ENCODE data around the gene PLCL2.
A peak's percentile ranks its signal among the peaks of the same experiment; 100 is the strongest.

PLCL2 gene

DNA sequence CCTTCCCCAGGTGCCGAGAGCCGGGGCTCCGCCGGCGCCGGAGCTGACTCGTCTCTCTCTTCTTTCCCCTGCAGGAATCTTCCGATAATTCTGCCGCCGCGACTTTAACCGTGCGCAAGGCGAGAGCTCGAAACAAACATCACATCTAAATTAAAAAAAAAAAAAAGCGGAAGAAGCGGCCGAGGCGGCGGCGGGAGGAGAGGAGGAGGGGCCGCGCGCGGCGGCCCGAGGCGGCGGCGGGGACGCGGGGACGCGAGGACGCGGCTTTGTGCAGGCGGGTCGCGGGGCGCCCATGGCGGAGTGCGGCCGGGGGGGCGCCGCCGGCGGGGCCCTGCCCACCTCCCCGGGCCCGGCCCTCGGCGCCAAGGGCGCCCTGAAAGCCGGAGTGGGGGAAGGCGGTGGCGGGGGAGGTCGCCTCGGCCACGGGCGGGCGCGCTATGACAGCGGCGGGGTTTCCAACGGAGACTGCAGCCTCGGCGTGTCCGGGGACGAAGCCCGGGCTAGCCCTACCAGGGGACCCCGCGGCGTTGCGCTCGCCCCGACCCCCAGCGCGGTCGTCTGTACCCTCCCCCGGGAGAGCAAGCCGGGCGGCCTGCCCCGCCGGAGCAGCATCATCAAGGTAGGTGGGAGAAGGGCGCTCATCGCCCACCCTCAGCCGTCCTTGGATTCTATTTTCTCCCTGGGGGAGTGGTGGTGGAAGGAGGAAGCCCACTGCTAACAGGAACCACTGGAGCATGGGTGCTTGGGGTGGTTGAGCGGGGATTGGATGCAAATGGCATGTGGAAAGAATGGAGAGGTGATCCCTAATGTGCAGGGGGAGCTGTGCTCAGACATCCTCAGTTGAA, at the start of gene PLCL2:
PLCL2 (plus strand) TSS at position 208 of the 845 bp plus-strand sequence; CDS start at position 293, 85 bp downstream.
- DNase-seq (ENCODE audit: low read depth): no peak

DNA sequence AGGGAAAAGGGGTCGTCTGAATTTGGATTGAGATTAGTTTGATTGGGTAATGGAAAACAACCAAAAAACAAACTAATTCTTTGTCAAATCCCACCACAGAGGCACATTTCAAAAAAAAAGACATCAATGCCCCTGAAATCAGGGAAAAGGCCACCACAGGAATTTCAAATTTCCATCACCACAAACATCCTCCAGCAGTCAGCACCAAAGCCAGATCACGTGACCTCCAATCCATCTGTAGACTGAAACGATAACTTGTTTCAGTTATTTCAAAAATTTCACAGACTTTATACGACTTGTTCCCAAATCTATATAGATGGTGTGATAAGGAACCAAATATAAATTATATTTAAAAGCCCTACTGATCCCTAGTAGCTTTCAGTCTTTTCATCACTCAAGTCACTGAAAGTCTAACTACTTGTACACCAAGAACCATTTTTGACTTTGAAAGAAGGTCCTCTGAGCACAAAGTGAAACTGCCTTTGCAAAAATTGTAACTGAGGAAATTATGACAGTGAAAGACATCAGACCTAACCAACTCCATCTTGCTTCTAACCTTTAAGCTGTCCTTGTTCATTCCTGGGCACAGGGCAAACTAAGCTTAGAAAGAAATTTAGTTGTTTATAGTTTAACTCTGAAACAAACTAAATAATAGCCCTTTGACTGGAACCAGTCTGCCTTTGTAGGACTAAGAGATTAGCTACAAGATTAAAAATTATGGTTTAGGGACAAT, 48.1 kb upstream of the PLCL2 start:
- no peak for DNase-seq (ENCODE audit: low read depth)

DNA sequence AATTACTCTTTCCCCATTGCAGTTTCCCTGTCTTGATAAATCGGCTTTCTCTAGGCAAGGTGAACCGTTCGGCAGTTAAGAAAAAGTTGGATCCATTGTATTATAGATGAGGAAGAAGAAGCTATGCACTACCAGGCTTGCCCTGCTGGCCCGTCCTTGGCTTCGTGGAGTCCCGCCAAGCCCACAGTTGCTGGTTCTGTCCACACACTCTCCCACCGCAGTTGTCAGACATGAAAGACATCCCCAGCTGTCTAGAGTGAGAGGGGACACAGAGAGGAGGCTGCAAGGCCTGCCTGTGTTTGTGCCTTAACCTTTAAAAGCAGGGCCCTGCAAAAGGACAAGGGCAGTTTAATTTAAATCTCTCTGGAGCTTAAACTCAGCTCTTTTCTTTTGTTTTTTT, 47.2 kb upstream of the PLCL2 start:
- DNase-seq (ENCODE audit: low read depth): no peak

DNA sequence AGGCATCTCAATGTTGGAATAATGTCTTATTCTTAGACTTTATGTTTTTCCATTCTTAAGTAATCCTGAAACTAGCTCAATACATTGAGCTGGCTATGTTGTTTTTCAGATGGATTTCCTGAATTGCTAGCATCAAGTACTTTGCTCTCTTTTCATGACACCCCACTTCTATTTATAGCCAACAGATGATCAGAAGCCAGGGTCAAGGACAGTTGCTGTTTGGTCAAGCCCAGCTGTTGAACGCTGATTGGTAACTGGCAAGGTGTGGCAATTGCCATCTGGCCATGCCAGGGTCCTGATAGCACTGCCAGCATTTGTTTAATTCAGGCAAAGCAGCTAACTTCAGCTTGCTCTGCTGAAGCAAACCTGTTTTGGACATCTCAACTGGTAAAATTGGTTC, 46.2 kb upstream of the PLCL2 start:
- no peak for DNase-seq (ENCODE audit: low read depth)

GRCh38 chr3:16839271-16840100, 45.3 kb upstream of the PLCL2 start:
- DNase-seq (ENCODE audit: low read depth): no peak

DNA sequence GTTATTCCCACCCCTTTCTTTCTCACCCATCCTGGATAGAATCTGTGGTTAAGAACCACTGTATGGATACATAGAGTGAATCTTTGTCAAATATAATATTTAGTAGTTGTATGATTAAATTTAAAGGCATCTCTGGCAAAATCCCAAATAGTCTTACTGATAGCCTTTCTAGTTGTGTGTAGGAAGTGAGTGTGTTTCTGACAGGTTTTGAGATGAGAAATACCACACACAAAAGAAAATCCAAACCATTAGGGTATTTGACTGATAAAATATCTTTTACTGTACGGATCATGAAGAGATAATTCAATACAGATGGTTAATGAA, 44.7 kb upstream of the PLCL2 start:
- no peak for DNase-seq (ENCODE audit: low read depth)

DNA sequence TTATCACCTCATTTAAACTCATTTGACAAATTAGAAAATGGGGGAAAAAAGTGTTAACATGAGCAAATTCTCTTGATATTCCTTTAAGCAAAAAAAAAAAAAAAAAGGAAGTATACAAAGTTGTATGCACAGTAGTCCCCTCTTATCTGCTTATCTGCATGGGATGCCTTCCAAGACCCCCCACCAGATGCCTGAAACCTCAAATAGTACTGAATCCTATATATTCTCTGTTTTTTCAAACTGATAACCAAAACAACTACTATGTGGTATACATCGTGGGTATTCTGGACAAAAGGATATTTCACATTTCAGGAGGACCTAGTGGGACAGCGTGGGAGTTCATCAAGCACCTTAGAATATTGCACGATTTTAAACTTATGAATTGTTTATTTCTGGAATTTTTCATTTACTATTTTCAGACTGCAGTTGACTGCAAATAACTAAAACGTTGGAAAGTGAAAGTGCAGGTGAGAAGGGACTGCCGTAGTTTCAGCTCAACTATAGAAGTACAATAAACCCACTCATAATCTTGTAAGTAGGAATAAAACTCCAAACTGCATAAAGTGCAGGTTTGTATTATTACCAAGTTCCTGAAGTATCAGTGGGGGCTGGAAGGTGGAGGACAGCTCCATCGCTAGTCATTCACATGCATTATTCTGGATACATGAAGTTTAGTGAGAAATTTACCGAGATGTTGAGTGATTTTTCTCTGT, 43.6 kb upstream of the PLCL2 start:
- no peak for DNase-seq (ENCODE audit: low read depth)

GRCh38 chr3:16841904-16842271, 42.9 kb upstream of the PLCL2 start:
- no peak for DNase-seq (ENCODE audit: low read depth)

- DNase-seq (ENCODE audit: low read depth): no peak
These were observed 42.2 kb upstream of the PLCL2 start for GRCh38 chr3:16842272-16843270.

GRCh38 chr3:16844222-16844621, 40.5 kb upstream of the PLCL2 start:
- no peak for DNase-seq (ENCODE audit: low read depth)

DNA sequence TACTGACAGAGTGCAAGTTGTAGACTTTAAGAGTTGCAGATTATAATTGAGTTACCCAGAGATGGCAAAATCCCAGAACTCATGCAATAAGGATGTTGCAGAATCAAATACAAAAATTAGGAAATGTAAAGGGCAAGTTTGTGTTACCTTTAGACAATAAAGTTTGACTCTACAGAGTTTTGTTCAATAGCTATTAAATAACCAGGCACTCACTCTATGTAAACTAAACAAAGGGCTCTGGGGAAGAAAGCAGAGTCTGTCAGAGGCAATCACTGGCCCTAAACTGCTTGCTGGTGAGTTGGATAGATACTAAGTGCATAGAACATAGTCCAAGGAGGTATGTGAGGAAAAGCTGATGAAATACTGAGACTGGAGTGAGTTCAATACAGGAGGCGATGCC, 40.0 kb upstream of the PLCL2 start:
- no peak for DNase-seq (ENCODE audit: low read depth)

DNA sequence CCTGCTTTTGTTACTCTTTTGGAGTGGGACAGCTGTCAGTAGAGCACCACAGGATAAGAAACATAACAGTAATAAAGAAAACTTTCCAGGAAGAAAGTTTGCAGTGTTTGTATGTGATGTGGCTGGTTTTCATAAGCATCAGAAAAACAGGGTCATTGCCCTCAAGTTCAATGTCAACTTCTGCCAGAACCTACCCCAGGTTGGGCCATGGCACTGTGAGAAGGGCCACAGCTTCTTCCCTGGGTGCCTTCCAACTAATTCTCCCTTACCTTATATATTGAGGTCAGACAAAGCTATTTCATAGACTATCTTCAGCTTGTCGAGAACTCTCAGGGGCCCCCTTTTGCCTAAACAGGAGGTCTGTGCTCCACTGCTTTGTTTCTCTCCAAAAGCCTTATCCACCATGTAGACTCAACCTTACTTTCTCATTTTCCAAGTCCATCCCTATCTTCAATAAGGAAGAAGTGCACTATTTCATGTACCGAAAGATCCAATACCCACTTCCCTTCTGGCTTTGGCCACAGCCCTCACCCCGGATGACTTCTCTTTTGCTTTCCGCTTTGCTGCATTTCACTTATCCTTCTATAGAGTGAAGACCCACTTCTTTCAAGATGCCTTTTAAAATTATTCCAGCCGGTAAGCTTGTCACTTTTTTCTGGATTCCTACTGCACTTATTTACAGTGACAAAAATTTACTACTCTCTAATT, 38.2 kb upstream of the PLCL2 start:
- DNase-seq (ENCODE audit: low read depth): no peak

DNA sequence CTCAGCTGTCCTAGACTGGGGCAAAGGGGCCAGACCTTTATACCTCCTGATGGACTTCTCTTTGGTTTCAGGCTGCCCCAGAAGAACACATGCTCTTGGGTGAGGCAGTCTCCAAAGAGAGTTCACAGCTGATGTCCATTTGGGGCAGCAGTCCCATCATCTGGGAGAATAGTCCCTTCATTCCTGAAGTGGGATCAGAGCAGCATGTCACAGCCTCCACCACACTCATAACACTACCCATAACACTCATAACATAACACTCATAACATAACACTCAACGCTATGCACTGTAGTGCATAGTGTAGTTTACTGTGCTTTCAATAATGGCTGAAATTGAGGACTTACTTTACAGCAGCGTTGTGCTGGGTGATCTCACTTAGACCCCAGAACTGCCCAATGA, 36.7 kb upstream of the PLCL2 start:
- DNase-seq (ENCODE audit: low read depth): no peak

GRCh38 chr3:16849229-16849628, 35.5 kb upstream of the PLCL2 start:
- no peak for DNase-seq (ENCODE audit: low read depth)

DNA sequence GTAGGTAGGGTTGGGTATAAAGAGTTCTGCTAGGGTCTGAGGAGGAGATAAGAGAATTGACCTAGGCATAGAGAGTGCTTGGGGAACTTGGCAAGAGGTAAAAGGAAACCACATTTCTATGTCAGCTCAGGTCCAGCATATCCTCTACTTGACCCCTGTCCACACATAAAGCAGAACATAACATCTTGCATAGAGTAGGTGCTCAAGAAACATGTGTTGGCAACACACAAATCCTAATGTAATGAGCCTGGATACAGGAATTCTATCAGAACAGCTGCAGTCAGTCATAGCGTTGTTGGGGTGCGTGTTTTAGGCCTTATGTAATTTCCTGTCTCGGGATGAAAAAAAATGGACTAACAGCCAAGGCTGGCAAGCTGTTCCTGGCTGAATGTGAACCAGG, 35.0 kb upstream of the PLCL2 start:
- peak; percentile 6 for DNase-seq (ENCODE audit: low read depth)

- DNase-seq (ENCODE audit: low read depth): no peak
These were observed 29.3 kb upstream of the PLCL2 start for GRCh38 chr3:16855497-16855896.

GRCh38 chr3:16860234-16860633, 24.5 kb upstream of the PLCL2 start:
- DNase-seq (ENCODE audit: low read depth): no peak

DNA sequence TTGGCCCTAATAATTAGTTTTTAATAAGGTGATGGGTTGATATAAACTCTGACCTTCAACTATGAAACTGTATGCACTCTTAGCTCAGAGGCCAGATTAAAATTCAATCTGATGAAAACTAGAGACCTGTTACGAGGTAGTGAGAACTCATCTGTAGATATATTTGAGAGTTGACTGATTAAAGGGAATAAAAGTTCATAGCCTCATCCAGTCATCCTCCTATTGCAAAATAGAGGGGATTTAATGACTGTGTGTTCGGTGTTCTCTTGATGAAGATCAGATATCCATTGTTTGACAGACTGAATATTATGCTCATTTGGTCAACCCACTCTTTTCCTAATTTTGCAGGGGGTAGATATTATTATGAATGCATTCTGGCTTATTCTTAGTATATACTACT, 23.3 kb upstream of the PLCL2 start:
- no peak for DNase-seq (ENCODE audit: low read depth)

DNA sequence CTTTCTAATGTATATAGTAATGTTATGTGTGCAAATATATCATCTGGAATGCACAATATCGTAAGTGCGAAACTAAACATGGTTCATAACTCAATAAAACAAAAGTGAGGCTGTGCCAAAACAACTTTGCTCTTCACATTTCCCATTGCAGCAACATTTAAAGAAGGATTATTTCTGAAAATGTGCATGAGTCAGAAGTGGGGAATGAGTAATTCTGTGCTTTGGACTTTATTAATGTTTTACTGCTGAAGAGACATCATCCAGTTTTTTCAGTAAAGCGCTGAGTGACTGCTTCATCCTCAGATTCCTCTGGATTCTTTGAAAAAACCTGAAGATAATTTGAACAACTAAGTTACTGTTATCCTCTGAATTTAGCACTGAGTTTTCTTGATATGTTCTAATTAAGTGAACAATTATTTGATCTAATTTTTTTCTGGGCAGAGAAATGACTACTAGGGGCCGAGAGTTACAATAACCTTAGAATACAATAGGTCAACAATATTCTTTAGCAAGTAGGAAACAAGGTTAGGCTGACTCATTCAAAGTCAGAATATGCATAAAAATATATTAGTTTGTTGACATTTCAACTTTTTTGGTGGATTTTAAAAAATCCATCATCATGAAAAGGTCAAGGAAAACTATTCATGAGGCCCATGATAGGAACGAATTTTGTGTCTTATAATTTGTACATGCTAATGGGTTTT, 20.0 kb upstream of the PLCL2 start:
- peak; percentile 42 for DNase-seq (ENCODE audit: low read depth)

DNA sequence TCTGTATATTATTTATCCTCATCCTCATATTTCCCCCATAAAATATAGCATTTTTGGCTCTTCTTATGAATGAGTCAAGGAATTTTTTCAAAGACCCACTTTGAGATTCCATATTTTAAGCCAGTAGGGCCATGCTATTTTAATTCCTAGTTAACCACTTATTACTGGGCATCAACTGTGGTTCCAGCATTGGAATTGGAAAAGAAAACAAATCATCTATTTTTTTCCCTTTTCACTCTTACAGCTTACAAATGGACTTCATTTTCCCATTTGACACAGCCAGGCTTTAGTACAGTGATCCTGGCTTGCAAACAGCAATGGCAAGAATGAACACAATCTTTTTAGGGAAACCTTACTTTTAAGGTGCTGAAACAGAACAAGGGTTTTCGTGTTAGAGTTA, 19.4 kb upstream of the PLCL2 start:
- DNase-seq (ENCODE audit: low read depth): no peak

Measured in GM04504 (cell line).